Purkinje cell (primary cell): Measurements from ENCODE around the gene PAIP2. TPM values are rescaled to one million over a fixed set of nuclear protein-coding genes. Genes with fewer than 3 reads are reported as not detected.

ENCODE experiments used
- polyA plus RNA-seq: library from polyadenylated mRNA; unstranded; fragments of >200 nt; fragmentation: Nextera tagmentation; gene quantifications from 2 replicates; pipeline ENCODE4 v1.2.1, GENCODE V29; 2014

Gene PAIP2, protein sequence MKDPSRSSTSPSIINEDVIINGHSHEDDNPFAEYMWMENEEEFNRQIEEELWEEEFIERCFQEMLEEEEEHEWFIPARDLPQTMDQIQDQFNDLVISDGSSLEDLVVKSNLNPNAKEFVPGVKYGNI
- polyA plus RNA-seq = 193 and 219 TPM in 2 replicates

DNA sequence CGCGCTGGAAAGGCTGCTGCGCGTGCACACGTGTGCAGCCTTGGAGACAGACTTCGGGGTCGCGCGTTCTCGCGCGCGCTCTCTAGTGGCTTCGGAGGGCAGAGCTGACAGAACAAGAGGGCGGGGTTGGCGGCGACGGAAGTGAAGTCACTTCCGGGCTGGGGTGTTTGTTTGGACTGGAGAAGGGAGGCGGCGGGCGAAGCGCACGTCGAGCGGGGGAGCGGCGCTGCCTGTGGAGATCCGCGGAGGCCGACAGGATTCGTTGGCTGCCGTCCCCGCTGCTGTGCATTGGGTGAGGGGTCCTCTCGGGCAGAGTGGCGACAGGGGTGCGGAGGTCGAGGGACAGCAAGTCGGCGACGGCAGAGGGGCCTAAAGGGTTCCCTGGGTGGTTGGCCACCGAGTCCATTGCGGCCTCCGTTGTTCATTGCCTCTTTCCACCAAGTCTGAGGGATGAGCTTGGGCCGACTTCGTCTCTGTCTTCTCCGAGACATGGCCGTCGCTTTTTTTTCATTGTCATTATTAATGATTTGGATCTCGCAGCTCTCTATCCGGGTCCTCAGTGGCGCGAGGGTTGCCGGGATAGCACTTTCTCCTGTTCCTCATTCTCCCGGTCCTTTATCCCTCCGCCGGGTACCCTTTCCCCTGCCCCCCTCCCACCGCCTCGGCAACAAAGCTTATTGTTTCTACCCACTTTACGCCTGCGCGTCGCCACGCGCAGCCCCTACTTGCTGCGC, at the start of gene PAIP2:
TSS of gene PAIP2 (plus strand) at position 166 of the 734 bp plus-strand sequence. CDS start 21,931 bp downstream, outside the sequence.

DNA sequence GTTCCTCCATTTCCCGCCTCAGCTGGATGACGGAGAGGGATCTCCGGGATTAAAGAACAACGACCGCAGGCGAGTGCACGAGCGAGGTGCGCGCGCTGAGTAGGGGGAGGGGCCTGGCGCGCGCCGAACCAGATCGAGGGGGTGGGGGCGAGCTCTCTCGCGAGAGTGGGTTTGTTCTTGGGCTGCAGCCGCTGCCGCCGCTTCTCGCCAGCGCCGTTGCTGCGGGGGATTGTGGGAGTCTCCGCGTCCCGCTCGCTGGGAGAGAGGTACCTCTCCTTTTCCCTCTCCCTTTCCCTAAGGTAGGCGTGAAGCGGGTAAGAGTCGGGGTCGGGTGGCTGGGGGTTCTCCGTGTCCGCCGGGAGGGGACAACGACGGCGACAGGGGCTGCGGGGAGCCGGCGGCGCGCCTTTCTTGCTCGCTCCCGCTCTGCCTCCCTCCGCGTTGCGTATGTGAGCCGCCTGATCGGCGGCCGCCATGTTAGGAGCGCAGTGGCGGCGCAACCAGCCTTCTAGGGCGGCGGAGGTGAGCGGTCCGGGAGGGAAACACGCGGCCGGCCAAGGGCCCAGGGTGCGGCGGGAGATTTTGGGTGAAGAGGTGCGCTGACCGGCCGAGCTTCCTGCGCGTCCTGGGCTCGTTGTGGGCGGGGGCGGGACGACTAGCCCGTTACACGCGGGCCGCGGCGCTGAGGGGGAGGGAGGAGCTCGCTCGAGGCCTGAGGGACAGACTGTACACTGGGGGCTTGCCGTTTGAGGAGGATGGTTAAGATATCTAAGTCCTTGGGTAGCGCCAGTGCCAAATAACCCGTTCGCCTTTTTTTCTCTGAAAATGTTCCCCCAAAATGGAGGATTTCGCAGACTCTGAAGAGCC, 47.9 kb upstream of the PAIP2 start, which contains the start of gene MATR3:
TSS of gene MATR3 (plus strand) at position 234 of the 867 bp plus-strand sequence. CDS start 13,676 bp downstream, outside the sequence.

DNA sequence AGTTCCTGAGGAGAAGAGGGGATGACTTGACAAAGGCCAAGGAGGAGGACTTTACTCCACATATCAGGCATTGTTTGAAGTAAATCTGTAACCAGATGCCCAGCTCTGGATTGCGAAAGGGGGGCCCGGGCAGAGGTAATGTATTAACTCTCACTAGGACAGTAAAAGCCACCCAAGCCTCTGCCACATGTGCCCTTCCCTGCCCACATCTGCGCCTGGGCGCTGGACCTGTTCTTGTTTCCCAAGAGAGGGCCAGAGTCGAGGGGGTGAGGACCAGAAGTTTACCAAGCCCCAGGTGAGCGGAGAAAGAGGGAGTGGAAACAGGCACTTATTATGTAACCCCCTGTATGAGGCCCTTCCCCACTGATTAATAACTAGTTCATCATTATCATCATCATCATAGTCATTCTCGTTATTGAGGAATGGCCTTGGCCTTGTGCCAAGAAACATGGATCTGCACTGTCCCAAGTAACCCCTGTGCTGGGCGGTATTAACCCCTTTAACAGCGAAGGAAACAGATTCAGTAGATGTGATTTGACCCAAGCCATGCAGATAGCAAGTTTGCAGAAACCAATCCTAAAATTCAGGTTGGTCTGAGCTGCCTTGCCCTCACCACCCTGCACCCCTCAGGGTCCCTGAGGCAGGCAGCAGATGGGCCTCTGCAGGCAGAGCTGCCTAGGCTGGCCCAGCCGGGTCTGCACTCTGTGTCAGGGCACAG, 41.8 kb downstream of the PAIP2 start, which contains the start of gene SLC23A1:
TSS of gene SLC23A1 (minus strand) at position 23 of the 718 bp plus-strand sequence. CDS start 44 bp downstream, outside the sequence.

DNA sequence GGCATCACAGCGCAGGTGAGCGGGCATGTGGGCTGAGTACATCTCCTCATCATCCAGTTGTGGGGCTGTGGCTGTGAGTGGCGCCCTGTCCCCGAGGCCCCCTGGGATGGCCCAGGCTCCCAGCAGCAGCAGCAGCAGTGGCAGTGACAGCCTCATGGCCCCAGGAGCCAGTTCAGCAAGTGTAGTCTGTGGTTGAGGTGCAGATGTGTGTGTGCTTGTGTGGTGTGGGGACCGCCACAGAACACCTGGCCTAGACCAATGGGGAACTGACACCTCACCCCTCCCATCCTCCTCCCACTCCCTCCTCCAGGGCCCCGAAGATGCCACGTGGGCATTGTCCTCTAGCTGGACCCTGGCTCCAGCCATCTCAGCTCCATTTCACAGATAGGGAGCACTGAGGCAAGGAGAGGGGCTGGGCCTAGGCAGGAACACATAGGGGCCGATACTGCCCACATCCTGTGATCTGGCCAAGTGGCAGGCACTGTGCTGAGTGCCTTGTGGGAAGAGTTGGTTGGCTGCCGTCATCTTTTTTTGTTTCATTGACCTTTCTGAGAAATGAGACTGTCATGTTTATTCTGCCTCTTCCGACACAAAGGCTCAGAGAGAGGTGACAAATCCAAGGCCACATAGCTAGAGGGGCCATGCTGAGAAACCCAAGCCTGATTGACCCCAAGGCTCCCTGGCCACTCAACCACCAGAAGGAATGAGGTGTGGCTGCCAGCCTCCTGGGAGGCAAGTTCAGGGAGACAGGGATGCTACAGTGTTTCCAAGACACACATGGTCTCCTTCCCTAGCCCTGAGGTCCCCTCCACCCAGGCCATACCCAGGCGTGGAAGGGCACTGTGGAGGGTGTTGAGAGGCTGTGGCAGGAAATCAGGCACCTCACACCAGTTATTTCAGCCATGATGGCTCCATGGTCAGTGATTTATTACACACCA, 48.3 kb downstream of the PAIP2 start, which contains the start of gene MZB1:
TSS of gene MZB1 (minus strand) at position 213 of the 938 bp plus-strand sequence. CDS start at position 156, 57 bp downstream.

DNA sequence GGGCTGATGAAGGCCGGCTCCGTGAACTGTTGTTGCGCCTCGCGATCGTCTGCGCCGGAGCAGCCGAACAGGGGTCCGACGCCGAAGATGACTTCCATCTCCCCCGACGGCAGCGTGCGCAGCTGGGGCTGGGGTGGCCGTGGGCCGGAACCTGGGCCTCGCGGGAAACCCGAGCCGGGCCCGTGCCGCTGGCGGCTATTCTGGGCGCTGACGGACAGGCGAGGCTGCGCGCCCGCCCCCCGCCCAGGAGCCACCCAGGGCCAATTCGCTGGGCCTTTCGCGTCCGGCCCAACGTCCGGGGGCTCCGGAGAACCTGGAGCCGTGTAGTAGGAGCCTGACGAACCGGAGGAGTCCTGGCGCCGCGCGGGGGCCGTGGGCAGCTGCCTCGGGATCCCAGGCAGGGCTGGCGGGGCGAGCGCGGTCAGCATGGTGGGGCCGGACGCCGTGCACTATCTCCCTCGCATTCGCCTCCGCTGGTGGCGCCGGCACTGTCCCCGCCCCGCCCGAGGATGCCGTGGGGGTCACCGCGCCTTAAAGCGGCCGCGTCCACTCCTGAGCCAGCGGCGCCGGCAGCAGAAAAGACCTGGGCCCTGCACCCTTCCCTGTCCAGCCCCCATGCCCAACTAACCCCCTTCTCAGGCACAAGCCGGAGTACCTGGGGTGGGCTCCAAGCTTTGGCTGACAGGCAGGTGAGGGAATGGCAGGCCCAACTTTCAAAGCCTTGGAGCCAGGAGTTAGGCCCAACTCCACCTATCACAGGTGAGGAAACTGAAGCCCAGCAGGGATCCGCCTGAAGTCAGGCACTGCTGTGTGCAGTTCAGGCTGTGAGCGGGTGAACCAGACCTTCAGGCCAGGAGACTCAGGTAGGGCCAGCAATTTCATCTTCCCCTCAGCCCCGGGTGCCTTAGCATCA, 53.3 kb downstream of the PAIP2 start, which contains the start of gene PROB1:
TSS of gene PROB1 (minus strand) at position 451 of the 913 bp plus-strand sequence. CDS start at position 428, 23 bp downstream.

DNA sequence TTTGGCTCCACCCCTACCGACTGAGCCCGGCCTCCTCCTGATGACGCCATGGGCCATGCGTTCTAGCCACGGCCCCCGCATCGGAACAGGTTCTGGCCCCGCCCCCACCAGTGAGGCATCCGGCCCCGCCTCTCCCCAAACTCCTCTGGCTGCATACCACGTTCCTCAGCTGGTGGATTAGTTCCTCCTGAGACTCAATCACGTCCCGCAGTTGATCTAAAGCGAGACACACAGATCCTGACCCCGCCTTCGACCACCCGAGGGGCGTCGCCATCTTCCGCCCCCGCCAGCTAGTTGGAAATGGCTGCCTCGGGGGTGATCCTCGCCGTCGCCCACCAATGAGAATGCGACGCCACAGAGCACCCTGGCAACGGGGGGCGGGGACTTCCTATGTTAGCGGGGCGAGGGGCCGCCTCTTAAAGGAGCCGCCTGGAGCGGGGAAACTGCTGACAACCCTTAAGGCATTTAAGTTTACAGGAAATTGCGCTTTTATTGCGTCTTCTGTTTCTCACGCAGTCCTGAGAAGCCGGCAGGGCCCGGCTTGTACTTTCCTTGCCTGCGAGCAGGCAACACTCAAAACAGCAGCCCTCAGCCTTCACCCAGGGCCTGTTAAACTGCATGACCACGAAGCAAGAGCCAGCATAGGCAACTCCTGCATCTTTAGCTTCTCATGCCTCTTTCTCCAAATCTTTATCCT, 62.3 kb downstream of the PAIP2 start, which contains the start of gene SPATA24:
TSS of gene SPATA24 (minus strand) at position 303 of the 697 bp plus-strand sequence. CDS start at position 274, 29 bp downstream.

Other genes starting within 250 kb of the PAIP2 start
- gene SIL1, start 143.5 kb upstream of the PAIP2 start, polyA plus RNA-seq = 21.5 and 30.5 TPM in 2 replicates
- gene MATR3, start 48.1 kb upstream of the PAIP2 start, polyA plus RNA-seq = 239 and 277 TPM in 2 replicates
- gene SLC23A1, start 41.4 kb downstream of the PAIP2 start, polyA plus RNA-seq = not detected in 2 replicates
- gene MZB1, start 48.1 kb downstream of the PAIP2 start, polyA plus RNA-seq = not detected in 2 replicates
- not detected in 2 replicates for gene PROB1, start 53.2 kb downstream of the PAIP2 start, polyA plus RNA-seq
- gene SPATA24, start 62.2 kb downstream of the PAIP2 start, polyA plus RNA-seq = 0.81 and 7.7 TPM in 2 replicates
- gene DNAJC18, start 97.7 kb downstream of the PAIP2 start, polyA plus RNA-seq = 11.1 and 27.2 TPM in 2 replicates
- 2.1 TPM in 1 of 2 replicates, not detected in the other for gene ECSCR, start 120.9 kb downstream of the PAIP2 start, polyA plus RNA-seq
- not detected in 2 replicates for gene SMIM33, start 129.2 kb downstream of the PAIP2 start, polyA plus RNA-seq
- gene STING1, start 140.9 kb downstream of the PAIP2 start, polyA plus RNA-seq = 0.82 TPM in 1 of 2 replicates, not detected in the other
- gene UBE2D2, start 219.5 kb downstream of the PAIP2 start, polyA plus RNA-seq = 50.6 and 57.5 TPM in 2 replicates